HL-60/S4 (cell line): Measurements from ENCODE around the gene BRD1.

ENCODE experiments used
- in situ Hi-C: fragments of 300-500 bp; cut with MboI; formaldehyde crosslinking; loops from 2 replicates; pipeline ENCODE4 v1.14.3; 2022; ENCODE audit warnings: low sequenced_read_pairs

BRD1 gene

GRCh38 chr22:49736538-49736937 is 91.1 kb downstream of the BRD1 start:
- in situ Hi-C loops: no loop called here

GRCh38 chr22:49735901-49736421 is 91.7 kb downstream of the BRD1 start:
- in situ Hi-C loops: no loop called here

- in situ Hi-C loops: no loop called here
These were observed 92.2 kb downstream of the BRD1 start for GRCh38 chr22:49735411-49735900.

GRCh38 chr22:49734882-49735281 is 92.8 kb downstream of the BRD1 start:
- in situ Hi-C loops: no loop called here

- in situ Hi-C loops: no loop called here
These were observed 93.3 kb downstream of the BRD1 start for GRCh38 chr22:49734390-49734789.

GRCh38 chr22:49733631-49734030 is 94.0 kb downstream of the BRD1 start:
- in situ Hi-C loops: no loop called here

GRCh38 chr22:49730656-49731055 is 97.0 kb downstream of the BRD1 start:
- in situ Hi-C loops: no loop called here

GRCh38 chr22:49728570-49729271 is 99.0 kb downstream of the BRD1 start:
- in situ Hi-C loops: no loop called here

GRCh38 chr22:49727881-49728569 is 99.6 kb downstream of the BRD1 start:
- in situ Hi-C loops: no loop called here

- in situ Hi-C loops: no loop called here
These were observed 100.3 kb downstream of the BRD1 start for GRCh38 chr22:49727191-49727880.

- in situ Hi-C loops: no loop called here
These were observed 101.0 kb downstream of the BRD1 start for GRCh38 chr22:49726701-49727101.

- in situ Hi-C loops: no loop called here
These were observed 101.5 kb downstream of the BRD1 start for GRCh38 chr22:49726022-49726681.

- in situ Hi-C loops: no loop called here
These were observed 102.2 kb downstream of the BRD1 start for GRCh38 chr22:49725516-49725915.

- in situ Hi-C loops: no loop called here
These were observed 102.7 kb downstream of the BRD1 start for GRCh38 chr22:49724893-49725489.

- in situ Hi-C loops: no loop called here
These were observed 103.4 kb downstream of the BRD1 start for GRCh38 chr22:49724030-49724892.

GRCh38 chr22:49723478-49724029 is 104.1 kb downstream of the BRD1 start:
- in situ Hi-C loops: no loop called here
